Type B pancreatic cell (in vitro differentiated cells): ENCODE results near the gene COA1. TPM values are rescaled to one million over a fixed set of nuclear protein-coding genes. Genes with fewer than 3 reads are reported as not detected.
"Not testable (repeated sequence)": the region's sequence is repeated elsewhere in the genome, so short reads cannot be mapped to it uniquely, and the experiment has no call there.

Source experiments
- DNase-seq: peaks from one replicate; pipeline ENCODE4 v3.0.0; 2021; ENCODE audit warnings: mixed read lengths; ENCODE audit not compliant: unreplicated experiment; ENCODE audit errors: extremely low spot score
- H3K27ac Mint-ChIP-seq: 2 replicates; pipeline ENCODE4 v1.8.0; 2021; ENCODE audit warnings: mild to moderate bottlenecking, mixed read lengths
- H3K27me3 Mint-ChIP-seq: 2 replicates; pipeline ENCODE4 v1.8.0; 2021; ENCODE audit warnings: mixed read lengths
- H3K36me3 Mint-ChIP-seq: 2 replicates; pipeline ENCODE4 v1.8.0; 2021; ENCODE audit warnings: mixed read lengths
- H3K4me1 Mint-ChIP-seq: one replicate; pipeline ENCODE4 v1.8.0; 2021; ENCODE audit warnings: mixed read lengths; ENCODE audit not compliant: unreplicated experiment
- H3K4me3 Mint-ChIP-seq: 2 replicates; pipeline ENCODE4 v1.8.0; 2021; ENCODE audit warnings: mild to moderate bottlenecking, mixed read lengths
- H3K9me3 Mint-ChIP-seq: 2 replicates; pipeline ENCODE4 v1.8.0; 2021; ENCODE audit warnings: mixed read lengths
- long read RNA-seq: library from polyadenylated mRNA; unstranded; transcript quantifications from one replicate; pipeline ENCODE4 v2.0.0, GENCODE V29; 2020
- total RNA-seq: library from RNA; stranded (reverse); gene quantifications from 2 replicates; pipeline ENCODE4 v1.2.1, GENCODE V29; 2021; ENCODE audit warnings: low replicate concordance
- TF ChIP-seq, protein P1 (sequence below): fragments of 200-600 bp; sonication (generic); conservative IDR thresholded peaks from 2 replicates; pipeline ENCODE4 v1.5.0; 2021; ENCODE audit warnings: antibody characterized with exemption, mild to moderate bottlenecking

Gene COA1, protein sequence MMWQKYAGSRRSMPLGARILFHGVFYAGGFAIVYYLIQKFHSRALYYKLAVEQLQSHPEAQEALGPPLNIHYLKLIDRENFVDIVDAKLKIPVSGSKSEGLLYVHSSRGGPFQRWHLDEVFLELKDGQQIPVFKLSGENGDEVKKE
- total RNA-seq: 49.8 and 75.3 TPM in 2 replicates
- long read RNA-seq, transcript COA1-201 (6 exons, 927 nt): major isoform, 13 of 90 reads
- long read RNA-seq, transcript COA1-202 (7 exons, 1,085 nt): minor isoform, 7 of 90 reads
- long read RNA-seq, partial matches to known transcripts: 12 of 90 reads
- long read RNA-seq, other reads (novel, unspliced or antisense): 54 of 90 reads

DNA sequence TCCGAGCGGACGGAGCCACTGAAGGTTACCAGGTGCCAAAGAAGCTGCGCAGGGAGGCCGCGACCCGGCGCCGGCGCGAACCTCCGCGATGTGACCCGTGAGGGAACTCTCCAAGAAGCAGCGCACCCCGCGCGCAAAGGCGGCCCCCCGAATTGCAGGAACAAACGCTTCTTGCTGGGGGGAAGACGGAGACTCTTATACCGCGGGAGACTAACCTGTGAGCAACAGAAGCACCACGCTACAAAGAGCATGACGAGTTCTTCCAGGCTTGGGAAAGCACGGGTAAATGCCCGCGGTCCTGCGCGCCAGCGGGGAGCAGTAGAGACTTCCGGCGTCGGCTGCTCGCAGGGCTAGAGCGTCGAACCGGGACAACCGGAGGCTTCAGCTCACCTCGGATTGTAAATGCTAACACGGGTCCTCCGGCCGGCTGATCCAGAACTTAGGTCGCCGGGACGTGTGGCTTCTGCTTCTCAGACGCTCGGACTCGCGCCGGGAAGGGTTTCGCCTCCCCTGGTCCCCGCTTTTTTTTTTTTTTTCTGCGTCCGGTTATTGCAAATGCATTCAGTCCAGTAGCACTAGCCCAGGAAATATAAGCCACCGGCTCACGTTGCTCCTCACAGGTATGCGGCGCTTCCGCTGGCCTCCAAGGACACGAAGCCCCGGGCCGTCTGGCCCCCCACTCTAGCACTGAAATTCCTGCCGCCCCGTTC is at the start of gene COA1:
Gene COA1 (minus strand): TSS at position 310 of the 710 bp plus-strand sequence. CDS start 80,909 bp downstream, outside the sequence.
- H3K4me1 Mint-ChIP-seq: peaks cover 28% of the 10 kb centered on the region
- H3K27ac Mint-ChIP-seq: peak within 1 kb of the TSS; percentile 90
- peak within 1 kb of the TSS; percentile 93 for H3K4me3 Mint-ChIP-seq
- peak; percentile 84 for DNase-seq
- H3K36me3 Mint-ChIP-seq: peaks cover 12% of the 10 kb centered on the region
- TF ChIP-seq, protein P1, sequence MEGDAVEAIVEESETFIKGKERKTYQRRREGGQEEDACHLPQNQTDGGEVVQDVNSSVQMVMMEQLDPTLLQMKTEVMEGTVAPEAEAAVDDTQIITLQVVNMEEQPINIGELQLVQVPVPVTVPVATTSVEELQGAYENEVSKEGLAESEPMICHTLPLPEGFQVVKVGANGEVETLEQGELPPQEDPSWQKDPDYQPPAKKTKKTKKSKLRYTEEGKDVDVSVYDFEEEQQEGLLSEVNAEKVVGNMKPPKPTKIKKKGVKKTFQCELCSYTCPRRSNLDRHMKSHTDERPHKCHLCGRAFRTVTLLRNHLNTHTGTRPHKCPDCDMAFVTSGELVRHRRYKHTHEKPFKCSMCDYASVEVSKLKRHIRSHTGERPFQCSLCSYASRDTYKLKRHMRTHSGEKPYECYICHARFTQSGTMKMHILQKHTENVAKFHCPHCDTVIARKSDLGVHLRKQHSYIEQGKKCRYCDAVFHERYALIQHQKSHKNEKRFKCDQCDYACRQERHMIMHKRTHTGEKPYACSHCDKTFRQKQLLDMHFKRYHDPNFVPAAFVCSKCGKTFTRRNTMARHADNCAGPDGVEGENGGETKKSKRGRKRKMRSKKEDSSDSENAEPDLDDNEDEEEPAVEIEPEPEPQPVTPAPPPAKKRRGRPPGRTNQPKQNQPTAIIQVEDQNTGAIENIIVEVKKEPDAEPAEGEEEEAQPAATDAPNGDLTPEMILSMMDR: peak; percentile 15
- no peaks in the 10 kb centered on the region for H3K9me3 Mint-ChIP-seq
- H3K27me3 Mint-ChIP-seq: no peaks in the 10 kb centered on the region

DNA sequence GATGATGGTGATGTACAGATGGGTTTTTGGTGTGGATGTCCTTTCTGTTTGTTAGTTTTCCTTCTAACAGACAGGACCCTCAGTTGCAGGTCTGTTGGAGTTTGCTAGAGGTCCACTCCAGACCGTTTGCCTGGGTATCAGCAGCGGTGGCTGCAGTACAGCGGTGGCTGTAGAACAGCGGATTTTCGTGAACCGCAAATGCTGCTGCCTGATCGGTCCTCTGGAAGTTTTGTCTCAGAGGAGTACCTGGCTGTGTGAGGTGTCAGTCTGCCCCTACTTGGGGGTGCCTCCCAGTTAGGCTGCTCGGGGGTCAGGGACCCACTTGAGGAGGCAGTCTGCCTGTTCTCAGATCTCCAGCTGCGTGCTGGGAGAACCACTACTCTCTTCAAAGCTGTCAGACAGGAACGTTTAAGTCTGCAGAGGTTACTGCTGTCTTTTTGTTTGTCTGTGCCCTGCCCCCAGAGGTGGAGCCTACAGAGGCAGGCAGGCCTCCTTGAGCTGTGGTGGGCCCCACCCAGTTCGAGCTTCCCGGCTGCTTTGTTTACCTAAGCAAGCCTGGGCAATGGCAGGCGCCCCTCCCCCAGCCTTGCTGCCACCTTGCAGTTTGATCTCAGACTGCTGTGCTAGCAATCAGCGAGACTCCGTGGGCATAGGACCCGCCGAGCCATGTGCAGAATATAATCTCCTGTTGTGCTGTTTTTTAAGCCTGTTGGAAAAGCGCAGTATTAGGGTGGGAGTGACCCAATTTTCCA is 49.1 kb upstream of the COA1 start:
- not testable (repeated sequence) for H3K4me3 Mint-ChIP-seq, H3K9me3 Mint-ChIP-seq, H3K4me1 Mint-ChIP-seq, H3K27ac Mint-ChIP-seq, DNase-seq, H3K27me3 Mint-ChIP-seq
- H3K36me3 Mint-ChIP-seq: peaks cover 11% of the 10 kb centered on the region

DNA sequence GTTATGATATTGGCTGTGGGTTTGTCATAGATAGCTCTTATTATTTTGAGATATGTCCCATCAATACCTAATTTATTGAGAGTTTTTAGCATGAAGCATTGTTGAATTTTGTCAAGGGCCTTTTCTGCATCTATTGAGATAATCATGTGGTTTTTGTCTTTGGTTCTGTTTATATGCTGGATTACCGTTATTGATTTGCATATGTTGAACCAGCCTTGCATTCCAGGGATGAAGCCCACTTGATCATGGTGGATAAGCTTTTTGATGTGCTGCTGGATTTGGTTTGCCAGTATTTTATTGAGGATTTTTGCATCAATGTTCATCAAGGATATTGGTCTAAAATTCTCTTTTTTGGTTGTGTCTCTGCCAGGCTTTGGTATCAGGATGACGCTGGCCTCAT is 45.9 kb upstream of the COA1 start:
- H3K4me1 Mint-ChIP-seq, DNase-seq, H3K4me3 Mint-ChIP-seq, H3K27me3 Mint-ChIP-seq, H3K9me3 Mint-ChIP-seq, H3K36me3 Mint-ChIP-seq, H3K27ac Mint-ChIP-seq: not testable (repeated sequence)

DNA sequence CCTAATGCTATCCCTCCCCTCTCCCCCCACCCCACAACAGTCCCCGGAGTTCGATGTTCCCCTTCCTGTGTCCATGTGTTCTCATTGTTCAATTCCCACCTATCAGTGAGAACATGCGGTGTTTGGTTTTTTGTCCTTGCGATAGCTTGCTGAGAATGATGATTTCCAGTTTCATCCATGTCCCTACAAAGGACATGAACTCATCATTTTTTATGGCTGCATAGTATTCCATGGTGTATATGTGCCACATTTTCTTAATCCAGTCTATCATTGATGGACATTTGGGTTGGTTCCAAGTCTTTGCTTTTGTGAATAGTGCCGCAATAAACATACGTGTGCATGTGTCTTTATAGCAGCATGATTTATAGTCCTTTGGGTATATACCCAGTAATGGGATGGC is 43.9 kb upstream of the COA1 start:
- not testable (repeated sequence) for H3K4me1 Mint-ChIP-seq, H3K4me3 Mint-ChIP-seq, H3K27ac Mint-ChIP-seq, H3K36me3 Mint-ChIP-seq, DNase-seq, H3K9me3 Mint-ChIP-seq, H3K27me3 Mint-ChIP-seq

DNA sequence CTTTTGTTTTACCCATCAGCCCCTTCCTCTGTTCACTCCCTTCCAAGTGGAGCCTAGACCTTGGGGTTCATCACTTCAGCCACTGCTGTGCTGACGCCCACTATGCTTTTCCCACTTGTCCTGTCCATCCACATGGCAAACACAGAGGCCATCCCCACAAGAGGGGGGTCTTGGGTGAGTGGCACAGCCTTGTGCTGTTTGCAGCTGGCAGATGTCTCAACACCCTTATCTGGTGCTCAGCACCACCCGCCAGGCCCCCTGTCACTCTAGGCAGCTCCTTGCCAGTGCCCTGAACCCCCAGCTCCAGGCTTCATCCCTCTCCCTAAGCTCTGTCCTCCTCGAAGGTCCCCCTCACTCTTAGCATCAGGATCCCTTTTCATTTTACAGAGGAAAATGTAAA is 42.2 kb upstream of the COA1 start:
- no peaks in the 10 kb centered on the region for H3K4me1 Mint-ChIP-seq
- H3K9me3 Mint-ChIP-seq: no peaks in the 10 kb centered on the region
- peaks cover 3% of the 10 kb centered on the region for H3K36me3 Mint-ChIP-seq
- no peaks in the 10 kb centered on the region for H3K27me3 Mint-ChIP-seq
- TF ChIP-seq, protein P1: no peak
- no peak overlapping the region for H3K27ac Mint-ChIP-seq
- DNase-seq: peak; percentile 55
- H3K4me3 Mint-ChIP-seq: no peak overlapping the region

DNA sequence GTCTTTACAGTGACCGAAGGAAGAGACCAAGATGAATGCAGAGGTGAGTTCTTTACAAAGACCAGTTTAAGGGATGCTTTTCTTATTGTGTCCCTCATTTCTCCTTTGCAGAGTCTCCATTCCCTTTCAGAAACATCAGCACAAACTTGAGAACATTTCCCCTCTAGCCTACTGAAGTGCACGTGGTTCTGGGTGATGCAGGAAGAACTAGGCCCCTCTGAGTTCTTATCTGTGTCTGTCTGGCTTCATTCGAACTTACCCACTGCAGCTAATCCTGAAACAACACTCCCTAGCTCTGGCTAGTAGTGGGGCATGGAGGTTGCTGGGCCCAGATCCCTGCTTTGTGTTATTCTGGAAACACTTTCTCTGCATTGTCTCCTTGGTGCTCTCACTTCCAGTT is 41.8 kb upstream of the COA1 start:
- H3K9me3 Mint-ChIP-seq: no peaks in the 10 kb centered on the region
- TF ChIP-seq, protein P1: no peak
- no peaks in the 10 kb centered on the region for H3K36me3 Mint-ChIP-seq
- H3K27ac Mint-ChIP-seq: no peak overlapping the region
- H3K4me1 Mint-ChIP-seq: no peaks in the 10 kb centered on the region
- H3K4me3 Mint-ChIP-seq: no peak overlapping the region
- peak; percentile 15 for DNase-seq
- H3K27me3 Mint-ChIP-seq: no peaks in the 10 kb centered on the region
